ENCODE data around the gene PNMA8B.

GRCh38 chr19:46447824-46448223 is 47.8 kb downstream of the PNMA8B start:
- TF ChIP-seq CTCF (IDR thresholded peaks at IDR 0.05; ENCODE audit: insufficient read depth, low read depth, low read length) (no peak), EZH2 (IDR thresholded peaks at IDR 0.05; ENCODE audit: insufficient read depth, low read length) (no peak)
